Endothelial cell of umbilical vein (primary cell): ENCODE measurements around the gene NR5A1. TPM values are rescaled to one million over a fixed set of nuclear protein-coding genes. Genes with fewer than 3 reads are reported as not detected.

Experiments
- BruUV-seq: library from RNA; stranded (reverse); fragments of 400-500 nt; replicated peaks from 2 replicates; lab custom pipeline; 2021; lab: Mats Ljungman, UMichigan
- CTCF ChIA-PET: fragments of 300-600, 350-600 bp; sonication (Branson Sonifier 250); formaldehyde crosslinking; loops from one replicate; lab custom pipeline; 2021; ENCODE audit warnings: antibody characterized with exemption, inconsistent platforms; lab: Charles Lee
- POLR2A ChIA-PET: fragments of 300-600, 350-600 bp; sonication (Branson Sonifier 250); formaldehyde crosslinking; loops from one replicate; lab custom pipeline; 2021; ENCODE audit warnings: antibody characterized with exemption, inconsistent platforms; lab: Charles Lee
- DNase-seq: peaks from one replicate; pipeline ENCODE4 v3.0.0-alpha.2; 2011; ENCODE audit warnings: low read depth, low spot score
- FAIRE-seq: peaks from 2 replicates; lab custom pipeline; 2011; peaks lifted over from hg19 to GRCh38; lab: Jason Lieb, UNC
- H2AFZ ChIP-seq: 2 replicates; pipeline ENCODE4 v1.6.0; 2012; ENCODE audit warnings: low read depth, low read length, control low read depth, inconsistent platforms
- H3K27ac ChIP-seq: 2 replicates; pipeline ENCODE4 v1.5.1; 2011; ENCODE audit warnings: low read depth, mild to moderate bottlenecking, control low read depth, low read length, moderate library complexity; ENCODE audit not compliant: insufficient read depth
- H3K27me3 ChIP-seq, 2 experiments: 2 replicates each; pipeline versions ENCODE4 v1.6.0 to v1.6.1; 2011; ENCODE audit warnings: low read length in 2 of 2, mixed read lengths in 1 of 2; ENCODE audit not compliant: control insufficient read depth in 2 of 2, insufficient read depth in 2 of 2
- H3K36me3 ChIP-seq, 2 experiments: 2 replicates in 1 of 2; 3 replicates in 1 of 2; pipeline ENCODE4 v1.5.1; 2011; ENCODE audit warnings: low read length in 2 of 2, mild to moderate bottlenecking in 1 of 2, moderate library complexity in 1 of 2; ENCODE audit not compliant: control insufficient read depth in 2 of 2, insufficient read depth in 2 of 2; ENCODE audit errors: extremely low read depth in 1 of 2
- H3K4me1 ChIP-seq: 3 replicates; pipeline ENCODE4 v1.5.1; 2011; ENCODE audit warnings: mild to moderate bottlenecking, low read length; ENCODE audit not compliant: control insufficient read depth, insufficient read depth; ENCODE audit errors: extremely low read depth
- H3K4me2 ChIP-seq: 2 replicates; pipeline ENCODE4 v1.6.1; 2011; ENCODE audit warnings: low read length, control low read depth, mixed read lengths; ENCODE audit not compliant: insufficient read depth
- H3K4me3 ChIP-seq, 3 experiments: fragments of 200-600 bp in 1 of 3; sonication (generic), shearing (Covaris generic) in 1 of 3; replicated peaks in 1 of 3; 2 replicates each; pipeline ENCODE4 v1.5.1; 2011 to 2016; ENCODE audit warnings: control low read depth in 3 of 3, low read length in 3 of 3, mild to moderate bottlenecking in 2 of 3, inconsistent platforms in 1 of 3, low read depth in 1 of 3, moderate library complexity in 1 of 3; ENCODE audit not compliant: insufficient read depth in 1 of 3
- H3K79me2 ChIP-seq: 2 replicates; pipeline ENCODE4 v1.6.0; 2012; ENCODE audit warnings: low read length, inconsistent platforms; ENCODE audit not compliant: control insufficient read depth, insufficient read depth
- H3K9ac ChIP-seq: replicated peaks from 2 replicates; pipeline ENCODE3; 2011; ENCODE audit warnings: low read length, control low read depth; ENCODE audit not compliant: insufficient read depth; ENCODE audit errors: extremely low read depth
- H3K9me1 ChIP-seq: replicated peaks from 3 replicates; pipeline ENCODE4 v1.6.0; 2011; ENCODE audit warnings: mild to moderate bottlenecking, low read length; ENCODE audit not compliant: control insufficient read depth, insufficient read depth; ENCODE audit errors: extremely low read depth
- H3K9me3 ChIP-seq: replicated peaks from 2 replicates; pipeline ENCODE4 v1.5.1; 2012; ENCODE audit warnings: low read length, inconsistent platforms; ENCODE audit not compliant: control insufficient read depth, insufficient read depth
- H4K20me1 ChIP-seq: replicated peaks from 2 replicates; pipeline ENCODE3; 2011; ENCODE audit warnings: mild to moderate bottlenecking, low read length; ENCODE audit not compliant: control insufficient read depth, insufficient read depth; ENCODE audit errors: extremely low read depth
- JUN ChIP-seq: IDR thresholded peaks from 2 replicates; pipeline ENCODE4 v1.6.1; 2011; ENCODE audit warnings: borderline replicate concordance, low read depth; ENCODE audit not compliant: insufficient read length, insufficient read depth
- MYC ChIP-seq: IDR thresholded peaks from one replicate; pipeline ENCODE4 v1.6.1; 2011; ENCODE audit warnings: mild to moderate bottlenecking, low read depth, low read length
- dilution Hi-C: fragments of 300-500 bp; cut with MboI; formaldehyde crosslinking; loops from one replicate; pipeline ENCODE4 v1.15.0; 2019; ENCODE audit warnings: low sequenced_read_pairs; ENCODE audit not compliant: extremely low pct_ligation_motif_present
- intact Hi-C: fragments of 100-400 bp; cut with micrococcal nuclease; formaldehyde crosslinking; loops from one replicate; pipeline ENCODE4 v1.10.0; 2022
- polyA plus RNA-seq, 4 experiments: library from polyadenylated mRNA; depleted of rRNA in 3 of 4; stranded (reverse) in 3 of 4; unstranded in 1 of 4; fragments of >200 nt; gene quantifications; 2 replicates each; pipeline versions ENCODE4 v1.2.1 to v1.2.3, GENCODE V29; 2011 to 2012; ENCODE audit warnings: missing spikeins in 1 of 4
- total RNA-seq: library from RNA; stranded (reverse); gene quantifications from 2 replicates; pipeline ENCODE4 v1.2.3, GENCODE V29; 2021
- TF ChIP-seq, protein P1 (sequence below), 2 donors: IDR thresholded peaks; 1 replicate in 1 of 2; 2 replicates in 1 of 2; pipeline ENCODE4 v1.5.1; 2011; ENCODE audit warnings: low read length in 2 of 2, mild to moderate bottlenecking in 2 of 2, moderate library complexity in 2 of 2, control low read depth in 1 of 2, inconsistent platforms in 1 of 2, low read depth in 1 of 2; ENCODE audit not compliant: insufficient read depth in 1 of 2; ENCODE audit errors: extremely low read depth in 1 of 2

NR5A1 gene
- total and polyA plus RNA-seq, 2 donors (not counting 3 experiments of a cell fraction or from before 2014, with no cell fraction given), result not detected

DNA sequence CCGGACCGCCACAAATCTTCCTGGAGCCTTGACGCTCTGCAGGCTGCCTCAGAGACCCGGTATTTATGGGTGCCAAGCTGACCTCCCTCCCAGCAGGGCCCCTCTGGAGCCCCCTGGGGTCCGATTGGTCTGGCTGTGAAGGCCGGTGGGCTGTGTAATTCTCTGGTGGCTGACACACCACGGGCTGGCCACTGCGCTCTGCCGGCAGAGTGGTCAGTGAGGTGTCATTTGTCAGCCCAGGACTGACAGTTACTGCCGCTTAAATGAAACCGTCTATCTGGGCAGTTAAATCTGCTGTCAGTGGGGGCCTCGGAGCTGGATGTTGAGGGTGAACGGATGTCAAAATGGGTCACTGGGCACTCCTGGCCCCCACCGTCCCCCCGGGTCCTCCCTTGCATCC lies 10.7 kb downstream of the NR5A1 start:
- FAIRE-seq (no peak), DNase-seq (no peak)
- no peaks in the 10 kb centered on the region for H3K9me3 ChIP-seq
- H3K4me2 ChIP-seq, result no peak overlapping the region
- no peak overlapping the region for H3K27ac ChIP-seq
- peaks cover 5 to 7% of the 10 kb centered on the region in 2 experiments for H3K27me3 ChIP-seq
- H2AFZ ChIP-seq, result no peak overlapping the region
- no peaks in the 10 kb centered on the region for H3K79me2 ChIP-seq
- POLR2A ChIA-PET, result no interaction called here
- H3K4me3 ChIP-seq, result no peak overlapping the region
- H3K36me3 ChIP-seq, result no peaks in the 10 kb centered on the region
- no peaks in the 10 kb centered on the region for H3K4me1 ChIP-seq
- no peaks in the 10 kb centered on the region for H4K20me1 ChIP-seq
- H3K9me1 ChIP-seq, result no peaks in the 10 kb centered on the region
- CTCF ChIA-PET, result no interaction called here
- dilution Hi-C loops (no loop called here), intact Hi-C loops (no loop called here)
- BruUV-seq, result no TSS peak
- TF ChIP-seq, protein P1, sequence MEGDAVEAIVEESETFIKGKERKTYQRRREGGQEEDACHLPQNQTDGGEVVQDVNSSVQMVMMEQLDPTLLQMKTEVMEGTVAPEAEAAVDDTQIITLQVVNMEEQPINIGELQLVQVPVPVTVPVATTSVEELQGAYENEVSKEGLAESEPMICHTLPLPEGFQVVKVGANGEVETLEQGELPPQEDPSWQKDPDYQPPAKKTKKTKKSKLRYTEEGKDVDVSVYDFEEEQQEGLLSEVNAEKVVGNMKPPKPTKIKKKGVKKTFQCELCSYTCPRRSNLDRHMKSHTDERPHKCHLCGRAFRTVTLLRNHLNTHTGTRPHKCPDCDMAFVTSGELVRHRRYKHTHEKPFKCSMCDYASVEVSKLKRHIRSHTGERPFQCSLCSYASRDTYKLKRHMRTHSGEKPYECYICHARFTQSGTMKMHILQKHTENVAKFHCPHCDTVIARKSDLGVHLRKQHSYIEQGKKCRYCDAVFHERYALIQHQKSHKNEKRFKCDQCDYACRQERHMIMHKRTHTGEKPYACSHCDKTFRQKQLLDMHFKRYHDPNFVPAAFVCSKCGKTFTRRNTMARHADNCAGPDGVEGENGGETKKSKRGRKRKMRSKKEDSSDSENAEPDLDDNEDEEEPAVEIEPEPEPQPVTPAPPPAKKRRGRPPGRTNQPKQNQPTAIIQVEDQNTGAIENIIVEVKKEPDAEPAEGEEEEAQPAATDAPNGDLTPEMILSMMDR (IDR thresholded peaks at IDR 0.05; ENCODE audit: extremely low read depth in 1 of 2, insufficient read depth in 1 of 2, low read depth in 1 of 2, low read length in 2 of 2), result no peak
- no peak overlapping the region for H3K9ac ChIP-seq

- dilution Hi-C loops (no loop called here), intact Hi-C loops (no loop called here)
- H3K4me3 ChIP-seq, result no peak overlapping the region
- POLR2A ChIA-PET, result no interaction called here
- CTCF ChIA-PET, result no interaction called here
- no peak overlapping the region for H3K4me2 ChIP-seq
- H3K27me3 ChIP-seq, result peaks cover 3% of the 10 kb centered on the region in 2 experiments
- no peaks in the 10 kb centered on the region for H3K4me1 ChIP-seq
- DNase-seq (no peak), FAIRE-seq (no peak)
- no peak overlapping the region for H3K27ac ChIP-seq
- no peaks in the 10 kb centered on the region for H3K36me3 ChIP-seq
- TF ChIP-seq MYC (no peak), JUN (no peak)
- TF ChIP-seq, protein P1 (IDR thresholded peaks at IDR 0.05; ENCODE audit: extremely low read depth in 1 of 2, insufficient read depth in 1 of 2, low read depth in 1 of 2, low read length in 2 of 2), result no peak
- no peak overlapping the region for H3K9ac ChIP-seq
- no peaks in the 10 kb centered on the region for H3K9me3 ChIP-seq
- H2AFZ ChIP-seq, result no peak overlapping the region
- H4K20me1 ChIP-seq, result no peaks in the 10 kb centered on the region
- H3K9me1 ChIP-seq, result no peaks in the 10 kb centered on the region
- BruUV-seq, result no TSS peak
- no peaks in the 10 kb centered on the region for H3K79me2 ChIP-seq
Observed at GRCh38 chr9:124496075-124496449, 11.1 kb downstream of the NR5A1 start.
